ENCODE data around the gene ELOA.

Gene ELOA

DNA sequence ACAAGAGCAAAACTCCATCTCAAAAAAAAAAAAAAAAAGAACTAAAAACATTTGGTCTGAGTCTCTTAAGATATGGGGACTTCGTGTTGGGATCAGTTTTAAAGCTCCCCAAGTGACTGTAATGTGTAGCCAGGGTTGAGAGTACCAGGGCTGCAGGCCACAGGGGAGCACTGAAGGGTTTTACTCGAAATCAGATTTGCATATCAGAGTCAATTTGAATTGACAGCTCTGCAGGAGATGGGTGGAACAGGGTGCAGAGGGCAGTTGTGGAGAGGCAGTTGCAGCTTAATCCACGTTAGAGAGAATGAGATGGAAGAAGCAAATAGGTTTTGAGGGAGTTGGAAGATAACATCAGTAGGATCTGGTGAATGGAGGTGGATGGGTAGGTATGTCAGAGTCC, 20.6 kb upstream of the ELOA start:
- TF ChIP-seq CTCF (IDR thresholded peaks at IDR 0.05), result no peak

GRCh38 chr1:23726686-23727085, 16.6 kb upstream of the ELOA start:
- TF ChIP-seq CTCF (IDR thresholded peaks at IDR 0.05), result no peak

DNA sequence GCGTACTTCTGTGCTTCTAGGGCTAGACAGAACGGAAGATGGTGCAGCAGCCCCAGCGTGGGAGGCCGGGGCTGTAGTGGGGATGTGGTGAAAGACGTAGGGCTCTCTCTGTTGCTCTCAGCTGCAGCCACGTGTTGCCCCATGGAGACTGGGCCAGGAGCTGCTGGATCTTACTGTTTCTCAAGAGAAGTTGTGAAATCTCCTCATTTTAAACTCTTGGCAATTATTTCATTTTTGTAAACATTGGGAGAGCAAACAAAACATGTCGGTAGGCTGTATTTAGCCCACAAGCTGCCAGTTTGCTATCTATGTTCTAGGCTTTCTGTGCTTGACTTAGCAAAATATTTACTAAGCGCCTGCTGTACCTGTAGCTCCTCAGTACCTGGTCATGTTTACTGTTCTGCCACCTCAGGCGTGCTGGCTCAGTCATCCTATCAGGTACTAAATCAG, 15.9 kb upstream of the ELOA start:
- TF ChIP-seq CTCF (IDR thresholded peaks at IDR 0.05), result no peak

DNA sequence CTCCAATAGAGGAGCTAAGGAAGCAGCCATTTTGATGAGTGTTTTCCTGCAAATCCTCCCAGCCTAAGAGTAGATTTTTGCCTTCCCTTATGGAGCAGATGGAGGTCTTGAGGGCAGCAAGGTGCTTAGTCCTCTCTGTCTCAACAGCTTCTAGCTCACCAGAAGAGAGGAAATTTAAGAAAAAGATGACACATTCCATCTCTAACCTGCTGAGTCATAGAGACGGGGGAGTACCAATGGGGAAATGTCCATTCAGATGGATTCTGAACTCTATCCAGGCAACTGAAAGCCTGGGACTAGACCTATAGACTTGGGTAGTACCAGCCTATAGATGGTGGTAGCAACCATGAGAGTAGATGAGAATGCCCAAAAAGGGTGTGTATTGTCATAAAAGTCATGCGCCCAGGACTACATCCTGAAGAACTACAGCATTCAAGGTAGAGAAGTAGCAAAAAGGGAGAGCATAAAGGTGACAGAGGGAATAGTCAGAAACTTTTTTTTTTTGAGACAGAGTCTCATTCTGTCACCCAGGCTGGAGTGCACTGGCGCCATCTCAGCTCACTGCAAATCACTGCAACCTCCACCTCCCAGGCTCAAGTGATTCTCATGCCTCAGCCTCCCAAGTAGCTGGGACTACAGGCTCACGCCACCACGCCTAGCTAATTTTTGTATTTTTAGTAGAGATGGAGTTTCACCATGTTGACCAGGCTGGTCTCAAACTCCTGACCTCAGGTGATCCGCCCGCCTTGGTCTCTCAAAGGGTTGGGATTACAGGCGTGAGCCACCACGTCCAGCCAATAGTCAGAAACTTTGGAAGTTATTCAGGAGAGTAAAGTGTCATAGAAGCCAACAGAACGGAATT, 10.7 kb upstream of the ELOA start:
- no peak for TF ChIP-seq CTCF (IDR thresholded peaks at IDR 0.05)

- no peak for TF ChIP-seq CTCF (IDR thresholded peaks at IDR 0.05)
Observed at GRCh38 chr1:23736437-23737134, 6.7 kb upstream of the ELOA start.

DNA sequence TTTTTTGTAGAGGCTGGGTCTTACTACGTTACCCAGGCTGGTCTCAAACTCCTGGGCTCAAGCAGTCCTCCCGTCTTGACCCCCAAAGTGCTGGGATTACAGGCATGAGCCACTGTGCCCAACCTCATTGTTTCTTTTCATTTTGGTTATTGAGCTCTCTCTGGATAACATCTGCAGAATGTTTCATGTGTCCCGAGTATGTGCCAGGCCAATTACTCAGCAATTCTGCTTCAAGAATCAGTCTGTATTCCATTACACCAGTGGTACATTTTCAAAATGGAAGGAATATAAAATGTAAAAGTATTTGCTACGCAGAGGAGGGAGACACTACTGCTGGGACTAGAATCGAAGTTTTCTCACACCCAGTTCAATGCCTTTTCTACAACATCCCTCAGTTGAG, 1.7 kb upstream of the ELOA start:
- TF ChIP-seq CTCF (IDR thresholded peaks at IDR 0.05), result no peak

- TF ChIP-seq CTCF (IDR thresholded peaks at IDR 0.05), result no peak
Observed at GRCh38 chr1:23742670-23743286, 493 bp upstream of the ELOA start.
